ENCODE measurements around the gene CHODL.

The CHODL gene

GRCh38 chr21:18294100-18294499 is 49.5 kb downstream of the CHODL start:
- no peak for DNase-seq

GRCh38 chr21:18298228-18298627 is 53.6 kb downstream of the CHODL start:
- DNase-seq, result no peak
